ENCODE measurements around the gene USP44. TPM values are rescaled to one million over a fixed set of nuclear protein-coding genes. Genes with fewer than 3 reads are reported as not detected.

Gene USP44
- total and polyA plus RNA-seq, 3 experiments from 2014 or later: 3.2 to 7.1 (median 5.8) TPM

DNA sequence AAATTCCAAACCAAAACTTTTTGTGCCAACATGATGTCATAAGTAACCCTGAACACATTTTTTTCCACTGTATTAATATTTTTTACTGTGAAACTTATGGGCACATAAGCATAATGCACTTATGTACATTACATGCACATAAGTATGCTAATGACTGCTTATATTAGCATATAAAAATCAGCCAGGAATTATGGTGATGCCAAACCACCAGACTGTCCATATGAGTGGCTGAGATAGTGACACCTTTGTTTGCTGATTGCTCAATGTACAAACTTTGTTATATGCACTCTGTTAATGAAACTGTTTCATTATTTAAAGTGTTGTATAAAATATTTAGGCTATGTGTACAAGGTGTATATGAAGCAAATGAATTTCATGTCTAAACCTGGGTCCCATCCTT lies 32.3 kb downstream of the USP44 start:
- Histone ChIP-seq H3K36me3 (ENCODE audit: insufficient read depth, low read length) (peaks cover 7% of the 10 kb centered on the region), H3K9me3 (ENCODE audit: low read length) (no peaks in the 10 kb centered on the region), H3K4me3 (ENCODE audit: low read length) (no peak overlapping the region), H3K27me3 (ENCODE audit: insufficient read depth, low read length, poor library complexity, severe bottlenecking) (no peaks in the 10 kb centered on the region), H3K4me1 (ENCODE audit: insufficient read depth, low read length) (no peaks in the 10 kb centered on the region), H3K27ac (ENCODE audit: low read depth, low read length) (no peak overlapping the region)
- DNase-seq: no peak
- ChIA-PET POLR2A (no interaction called here), CTCF (no interaction called here)
- Mint-ChIP-seq H3K9me3 (no peaks in the 10 kb centered on the region), H3K4me1 (no peaks in the 10 kb centered on the region), H3K27ac (peak overlapping the region in 1 of 8 donors; percentile 22), H3K27me3 (peaks cover 0 to 1% of the 10 kb centered on the region in 2 donors), H3K4me3 (no peak overlapping the region), H3K36me3 (peaks cover 0 to 48% (median 3%) of the 10 kb centered on the region in 3 donors)

DNA sequence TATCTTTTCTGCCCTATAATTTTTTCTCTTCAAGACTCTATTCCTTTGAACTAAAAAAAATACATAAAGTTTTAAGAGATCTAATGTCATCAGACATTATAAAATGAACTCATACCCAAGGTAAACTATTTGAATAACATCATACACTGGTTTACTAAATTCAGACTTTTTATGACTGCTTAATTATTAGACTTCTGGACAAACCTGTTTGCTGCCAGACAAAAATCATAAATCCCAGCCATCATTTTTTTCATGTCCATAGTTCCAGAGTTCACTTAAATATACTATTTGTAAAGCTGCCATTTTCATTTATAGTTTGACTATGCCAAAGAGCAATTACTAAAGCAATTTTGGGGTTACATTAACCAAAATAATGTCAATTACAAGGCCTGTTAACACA lies 34.0 kb downstream of the USP44 start:
- DNase-seq: no peak
- POLR2A ChIA-PET: no interaction called here
- CTCF ChIA-PET: interaction anchor here (1.2 kb wide), 1 partner anchor 17 kb away, joined by 4 read pairs; no protein-coding TSS in a partner anchor

DNA sequence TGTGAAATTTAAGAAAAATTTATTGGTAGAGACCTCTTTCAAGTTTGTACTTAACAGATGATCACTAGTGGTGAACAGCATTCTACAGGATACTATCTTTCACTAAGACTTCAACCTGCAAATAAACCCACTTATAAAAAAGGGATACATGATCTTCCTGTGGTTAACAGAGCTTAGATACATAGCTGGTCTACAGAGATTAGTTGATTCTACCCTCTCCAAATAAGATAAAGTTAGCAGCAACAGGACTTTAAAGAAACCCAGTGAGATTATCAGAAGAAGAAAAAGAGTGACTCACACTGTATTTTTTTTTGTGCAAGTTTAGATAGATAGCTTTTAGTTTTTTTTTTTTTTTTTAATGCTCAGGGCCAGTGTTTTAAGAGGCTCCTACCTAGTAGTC lies 34.5 kb downstream of the USP44 start:
- Histone ChIP-seq H3K27me3 (ENCODE audit: insufficient read depth, low read length, poor library complexity, severe bottlenecking) (no peaks in the 10 kb centered on the region), H3K4me1 (ENCODE audit: insufficient read depth, low read length) (no peaks in the 10 kb centered on the region), H3K4me3 (ENCODE audit: low read length) (no peak overlapping the region), H3K36me3 (ENCODE audit: insufficient read depth, low read length) (peaks cover 29% of the 10 kb centered on the region), H3K9me3 (ENCODE audit: low read length) (no peaks in the 10 kb centered on the region), H3K27ac (ENCODE audit: low read depth, low read length) (no peak overlapping the region)
- Mint-ChIP-seq H3K9me3 (no peaks in the 10 kb centered on the region), H3K4me1 (no peaks in the 10 kb centered on the region), H3K27ac (peak overlapping the region in 3 of 8 donors; percentile 9 to 80 (median 50)), H3K27me3 (no peaks in the 10 kb centered on the region), H3K4me3 (no peak overlapping the region), H3K36me3 (peaks cover 0 to 60% (median 18%) of the 10 kb centered on the region in 3 donors)
- POLR2A ChIA-PET: no interaction called here
- CTCF ChIA-PET: no interaction called here
- DNase-seq: no peak

More for the DNA sequence above, 34.0 kb downstream of the USP44 start:
- no peaks in the 10 kb centered on the region for H3K4me1 Mint-ChIP-seq
- H3K4me3 Mint-ChIP-seq: no peak overlapping the region
- no peaks in the 10 kb centered on the region for H3K27me3 ChIP-seq (ENCODE audit: insufficient read depth, low read length, poor library complexity, severe bottlenecking)
- H3K36me3 ChIP-seq (ENCODE audit: insufficient read depth, low read length): peaks cover 24% of the 10 kb centered on the region
- H3K9me3 Mint-ChIP-seq: no peaks in the 10 kb centered on the region
- peaks cover 0 to 60% (median 14%) of the 10 kb centered on the region in 3 donors for H3K36me3 Mint-ChIP-seq
- no peaks in the 10 kb centered on the region for H3K9me3 ChIP-seq (ENCODE audit: low read length)
- H3K4me1 ChIP-seq (ENCODE audit: insufficient read depth, low read length): no peaks in the 10 kb centered on the region
- peak overlapping the region in 4 of 8 donors; percentile 12 to 80 (median 34) for H3K27ac Mint-ChIP-seq
- no peak overlapping the region for H3K27ac ChIP-seq (ENCODE audit: low read depth, low read length)
- H3K4me3 ChIP-seq (ENCODE audit: low read length): no peak overlapping the region
- no peaks in the 10 kb centered on the region for H3K27me3 Mint-ChIP-seq

DNA sequence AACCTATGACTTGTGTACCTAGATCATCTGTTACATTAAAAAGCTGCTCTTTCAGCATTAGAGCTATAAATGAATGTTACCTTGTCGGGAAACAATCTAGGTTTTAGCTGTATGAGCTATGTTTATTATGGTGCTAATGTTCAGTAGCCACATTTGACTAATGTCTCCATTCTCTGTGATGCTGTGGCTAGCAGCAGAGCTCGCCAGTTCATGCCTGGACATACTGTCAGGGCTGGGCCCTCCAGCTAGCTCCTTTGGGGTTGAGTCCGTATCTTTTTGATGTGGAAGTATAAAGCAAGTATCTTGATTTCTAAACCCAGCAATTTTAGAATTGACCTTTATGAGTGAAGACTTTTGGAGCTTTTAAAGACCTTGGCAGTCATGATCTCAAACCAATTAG lies 36.1 kb downstream of the USP44 start:
- H3K4me3 Mint-ChIP-seq: no peak overlapping the region
- H3K4me1 Mint-ChIP-seq: peaks cover 0 to 2% (median 0%) of the 10 kb centered on the region in 3 donors
- no peak for DNase-seq
- H3K27me3 ChIP-seq (ENCODE audit: insufficient read depth, low read length, poor library complexity, severe bottlenecking): no peaks in the 10 kb centered on the region
- H3K27me3 Mint-ChIP-seq: no peaks in the 10 kb centered on the region
- ChIA-PET CTCF (interaction anchor here (1.8 kb wide), 1 partner anchor 19 kb away, joined by 7 read pairs; no protein-coding TSS in a partner anchor), POLR2A (no interaction called here)
- no peaks in the 10 kb centered on the region for H3K9me3 Mint-ChIP-seq
- peak overlapping the region in 2 of 8 donors; percentile 2 to 66 for H3K27ac Mint-ChIP-seq
- H3K9me3 ChIP-seq (ENCODE audit: low read length): no peaks in the 10 kb centered on the region
- no peak overlapping the region for H3K4me3 ChIP-seq (ENCODE audit: low read length)
- H3K36me3 Mint-ChIP-seq: peaks cover 0 to 65% (median 20%) of the 10 kb centered on the region in 3 donors
- H3K36me3 ChIP-seq (ENCODE audit: insufficient read depth, low read length): peaks cover 38% of the 10 kb centered on the region
- no peak overlapping the region for H3K27ac ChIP-seq (ENCODE audit: low read depth, low read length)
- no peaks in the 10 kb centered on the region for H3K4me1 ChIP-seq (ENCODE audit: insufficient read depth, low read length)

DNA sequence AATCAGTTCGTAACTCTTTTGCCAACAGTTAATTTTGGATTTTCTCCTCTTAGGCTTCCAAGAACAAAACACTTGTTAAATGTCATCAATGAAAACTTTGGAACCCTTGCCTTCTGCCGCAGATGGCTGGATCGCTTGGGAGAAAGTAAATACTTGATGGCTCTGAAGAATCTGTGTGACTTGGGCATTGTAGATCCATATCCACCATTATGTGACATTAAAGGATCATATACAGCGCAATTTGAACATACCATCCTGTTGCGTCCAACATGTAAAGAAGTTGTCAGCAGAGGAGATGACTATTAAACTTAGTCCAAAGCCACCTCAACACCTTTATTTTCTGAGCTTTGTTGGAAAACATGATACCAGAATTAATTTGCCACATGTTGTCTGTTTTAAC lies 37.7 kb downstream of the USP44 start:
- Mint-ChIP-seq H3K4me1 (peaks cover 3 to 6% (median 4%) of the 10 kb centered on the region in 3 donors), H3K27me3 (no peaks in the 10 kb centered on the region), H3K27ac (no peak overlapping the region), H3K36me3 (peaks cover 0 to 76% (median 20%) of the 10 kb centered on the region in 3 donors), H3K4me3 (no peak overlapping the region), H3K9me3 (no peaks in the 10 kb centered on the region)
- peaks cover 42% of the 10 kb centered on the region for H3K36me3 ChIP-seq (ENCODE audit: insufficient read depth, low read length)
- ChIA-PET CTCF (interaction anchor here (1.0 kb wide), 1 partner anchor 21 kb away, joined by 3 read pairs; no protein-coding TSS in a partner anchor), POLR2A (no interaction called here)
- H3K4me3 ChIP-seq (ENCODE audit: low read length): no peak overlapping the region
- H3K9me3 ChIP-seq (ENCODE audit: low read length): no peaks in the 10 kb centered on the region
- H3K4me1 ChIP-seq (ENCODE audit: insufficient read depth, low read length): no peaks in the 10 kb centered on the region
- H3K27ac ChIP-seq (ENCODE audit: low read depth, low read length): no peak overlapping the region
- H3K27me3 ChIP-seq (ENCODE audit: insufficient read depth, low read length, poor library complexity, severe bottlenecking): no peaks in the 10 kb centered on the region
- DNase-seq: no peak

DNA sequence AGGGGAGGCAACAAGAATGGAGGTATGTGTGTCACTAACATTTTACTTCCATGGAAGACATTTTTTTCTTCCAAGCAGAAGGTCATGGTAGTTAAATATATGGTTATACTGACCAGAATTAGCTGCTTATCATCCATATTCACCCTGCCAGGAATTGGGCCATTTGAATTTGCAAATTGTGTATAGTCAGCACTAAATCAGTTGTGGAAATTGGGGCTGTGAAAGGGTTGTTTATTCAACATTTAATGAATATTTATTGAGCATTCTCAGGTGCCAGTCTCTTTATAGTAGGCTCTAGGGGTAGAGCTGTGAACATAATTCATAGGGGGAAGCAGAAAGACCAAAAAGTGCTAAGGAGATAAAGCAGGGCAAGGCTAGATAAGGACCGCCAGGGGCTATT lies 39.3 kb downstream of the USP44 start:
- Histone ChIP-seq H3K27me3 (ENCODE audit: insufficient read depth, low read length, poor library complexity, severe bottlenecking) (no peaks in the 10 kb centered on the region), H3K4me1 (ENCODE audit: insufficient read depth, low read length) (no peaks in the 10 kb centered on the region), H3K36me3 (ENCODE audit: insufficient read depth, low read length) (peaks cover 42% of the 10 kb centered on the region), H3K9me3 (ENCODE audit: low read length) (no peaks in the 10 kb centered on the region), H3K27ac (ENCODE audit: low read depth, low read length) (no peak overlapping the region), H3K4me3 (ENCODE audit: low read length) (no peak overlapping the region)
- Mint-ChIP-seq H3K9me3 (no peaks in the 10 kb centered on the region), H3K4me1 (peaks cover 4 to 8% (median 6%) of the 10 kb centered on the region in 3 donors), H3K4me3 (no peak overlapping the region), H3K36me3 (peaks cover 0 to 88% (median 23%) of the 10 kb centered on the region in 3 donors), H3K27me3 (no peaks in the 10 kb centered on the region), H3K27ac (peak overlapping the region in 2 of 8 donors; percentile 52 to 54)
- ChIA-PET CTCF (no interaction called here), POLR2A (no interaction called here)
- no peak for DNase-seq

DNA sequence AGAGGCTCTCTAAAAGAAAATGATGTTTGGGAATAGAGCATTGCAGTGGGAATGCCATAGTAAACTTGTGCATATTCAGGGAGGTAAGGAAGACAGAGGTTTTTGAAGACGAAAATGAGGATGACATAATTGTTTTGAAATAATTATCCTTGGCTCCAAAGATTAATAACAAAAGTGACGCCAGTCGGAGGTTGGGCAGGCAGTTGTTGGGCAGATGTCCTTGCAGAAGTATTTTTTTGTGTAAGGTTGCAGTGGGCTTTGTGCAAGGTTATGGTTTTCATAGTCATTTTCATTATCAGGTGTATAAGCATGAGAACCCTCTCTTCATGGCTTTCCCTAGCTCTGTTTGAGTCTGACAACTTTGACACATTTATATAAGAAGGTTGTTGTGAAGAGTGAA lies 42.0 kb downstream of the USP44 start:
- H3K9me3 ChIP-seq (ENCODE audit: low read length): no peaks in the 10 kb centered on the region
- no peaks in the 10 kb centered on the region for H3K27me3 ChIP-seq (ENCODE audit: insufficient read depth, low read length, poor library complexity, severe bottlenecking)
- ChIA-PET POLR2A (no interaction called here), CTCF (interaction anchor here (1.6 kb wide), 1 partner anchor 11 kb away, joined by 3 read pairs; no protein-coding TSS in a partner anchor)
- peak overlapping the region in 3 of 8 donors; percentile 5 to 89 (median 5) for H3K27ac Mint-ChIP-seq
- no peak overlapping the region for H3K27ac ChIP-seq (ENCODE audit: low read depth, low read length)
- H3K27me3 Mint-ChIP-seq: no peaks in the 10 kb centered on the region
- peaks cover 50% of the 10 kb centered on the region for H3K36me3 ChIP-seq (ENCODE audit: insufficient read depth, low read length)
- peaks cover 5 to 90% (median 30%) of the 10 kb centered on the region in 3 donors for H3K36me3 Mint-ChIP-seq
- no peaks in the 10 kb centered on the region for H3K4me1 ChIP-seq (ENCODE audit: insufficient read depth, low read length)
- no peak overlapping the region for H3K4me3 ChIP-seq (ENCODE audit: low read length)
- H3K4me3 Mint-ChIP-seq: no peak overlapping the region
- peaks cover 6 to 9% (median 6%) of the 10 kb centered on the region in 3 donors for H3K4me1 Mint-ChIP-seq
- no peaks in the 10 kb centered on the region for H3K9me3 Mint-ChIP-seq
- no peak for DNase-seq

DNA sequence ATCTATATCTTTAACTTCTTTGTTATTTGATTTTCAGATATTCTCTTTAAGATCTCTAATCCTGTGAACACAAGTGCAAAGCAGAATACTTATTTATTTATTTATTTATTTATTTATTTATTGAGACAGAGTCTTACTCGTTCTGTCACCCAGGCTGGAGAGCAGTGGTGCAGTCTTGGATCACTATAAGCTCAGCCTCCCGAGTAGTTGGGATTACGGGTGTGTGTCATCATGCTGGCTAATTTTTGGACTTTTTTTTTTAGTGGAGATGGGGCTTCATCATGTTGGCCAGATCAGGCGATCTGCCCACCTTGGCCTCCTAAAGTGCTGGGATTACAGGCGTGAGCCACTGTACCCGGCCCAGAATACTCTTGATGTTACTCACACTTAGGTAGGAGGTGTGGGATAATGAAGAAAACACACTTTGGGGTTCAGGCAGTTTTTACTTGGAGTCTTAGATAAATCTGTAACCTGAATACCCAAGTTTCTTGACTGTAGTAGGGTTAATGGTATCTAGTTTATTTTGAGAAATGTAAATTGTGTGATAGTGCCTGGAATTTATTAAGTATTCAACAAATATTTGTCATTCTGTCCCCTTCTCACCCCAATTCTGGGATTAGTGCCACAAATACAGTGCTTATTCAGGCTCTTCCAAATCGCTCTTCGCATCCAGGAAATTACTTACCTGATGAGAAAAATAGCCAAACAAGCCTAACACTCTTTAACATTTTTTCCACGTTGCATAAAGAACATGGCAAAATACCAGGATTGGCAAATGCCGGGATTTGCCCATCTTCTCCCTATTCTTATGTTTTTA lies 44.4 kb downstream of the USP44 start:
- no peaks in the 10 kb centered on the region for H3K9me3 ChIP-seq (ENCODE audit: low read length)
- no peak overlapping the region for H3K4me3 ChIP-seq (ENCODE audit: low read length)
- H3K36me3 ChIP-seq (ENCODE audit: insufficient read depth, low read length): peaks cover 42% of the 10 kb centered on the region
- H3K27me3 Mint-ChIP-seq: no peaks in the 10 kb centered on the region
- H3K4me1 Mint-ChIP-seq: peaks cover 15 to 20% (median 16%) of the 10 kb centered on the region in 3 donors
- peak overlapping the region in 1 of 8 donors; percentile 24 for H3K27ac Mint-ChIP-seq
- no peaks in the 10 kb centered on the region for H3K4me1 ChIP-seq (ENCODE audit: insufficient read depth, low read length)
- peaks cover 21 to 88% (median 25%) of the 10 kb centered on the region in 3 donors for H3K36me3 Mint-ChIP-seq
- ChIA-PET POLR2A (no interaction called here), CTCF (no interaction called here)
- H3K27me3 ChIP-seq (ENCODE audit: insufficient read depth, low read length, poor library complexity, severe bottlenecking): no peaks in the 10 kb centered on the region
- DNase-seq: no peak
- H3K9me3 Mint-ChIP-seq: no peaks in the 10 kb centered on the region
- no peak overlapping the region for H3K4me3 Mint-ChIP-seq
- no peak overlapping the region for H3K27ac ChIP-seq (ENCODE audit: low read depth, low read length)
